A549 (cell line): ENCODE results near the gene ZNF865. TPM values are rescaled to one million over a fixed set of nuclear protein-coding genes. Genes with fewer than 3 reads are reported as not detected.

Source experiments
- ATAC-seq, 2 experiments: fragments of 200-7000 bp in 1 of 2; fragments of >200 bp in 1 of 2; cut with Nextera tagmentation in 1 of 2; cut with Tn5 transposase in 1 of 2; 3 replicates each; pipeline versions ENCODE4 v1.8.0 to v1.9.1; 2018 to 2020; ENCODE audit warnings: mild to moderate bottlenecking in 1 of 2, moderate library complexity in 1 of 2
- CTCF ChIA-PET: fragments of 300-600 bp; sonication (Branson Sonifier 250); formaldehyde crosslinking; extraction: SDS; loops from one replicate; lab custom pipeline; 2021; ENCODE audit warnings: antibody characterized with exemption, inconsistent platforms; lab: Yijun Ruan, JAX
- POLR2A ChIA-PET: fragments of 350-600 bp; formaldehyde crosslinking; extraction: SDS; loops from one replicate; lab custom pipeline; 2021; ENCODE audit warnings: antibody characterized with exemption, inconsistent platforms; lab: Yijun Ruan, JAX
- DNase-seq, 2 experiments: peaks; one replicate each; pipeline versions ENCODE4 v3.0.0 to v3.0.0-alpha.2; 2011 to 2016; ENCODE audit warnings: low read depth in 1 of 2, low spot score in 1 of 2
- FAIRE-seq: peaks from 2 replicates; lab custom pipeline; 2011; peaks lifted over from hg19 to GRCh38; lab: Jason Lieb, UNC
- H3K27ac ChIP-seq, 2 experiments: fragments of >200 bp; sonication (Bioruptor Twin); formaldehyde crosslinking; 3 replicates each; pipeline ENCODE4 v1.5.1; 2016 to 2017
- H3K4me1 ChIP-seq: fragments of >200 bp; sonication (Bioruptor Twin); formaldehyde crosslinking; 3 replicates; pipeline ENCODE4 v1.6.1; 2016
- H3K4me2 ChIP-seq: fragments of >200 bp; sonication (Bioruptor Twin); formaldehyde crosslinking; 3 replicates; pipeline ENCODE4 v1.6.1; 2016
- H3K4me3 ChIP-seq: fragments of >200 bp; sonication (Bioruptor Twin); formaldehyde crosslinking; 3 replicates; pipeline ENCODE4 v1.5.1; 2016
- H3K9me3 ChIP-seq: fragments of >200 bp; sonication (Bioruptor Twin); formaldehyde crosslinking; 3 replicates; pipeline ENCODE4 v1.6.1; 2016
- ATOH8 ChIP-seq: fragments of 250-450 bp; sonication (Bioruptor Pico); IDR thresholded peaks from 2 replicates; pipeline ENCODE4 v1.5.0; 2020; ENCODE audit warnings: low read depth, mild to moderate bottlenecking, moderate library complexity
- BCL3 ChIP-seq: fragments of >200 bp; sonication (Bioruptor Twin); formaldehyde crosslinking; IDR thresholded peaks from 3 replicates; pipeline ENCODE4 v1.6.1; 2016
- CTCF ChIP-seq: fragments of >200 bp; sonication (Bioruptor Twin); formaldehyde crosslinking; IDR thresholded peaks from 3 replicates; pipeline ENCODE4 v1.5.1; 2016
- EHMT2 ChIP-seq: fragments of 200-600 bp; sonication (generic); IDR thresholded peaks from 2 replicates; pipeline ENCODE4 v1.6.1; 2016; ENCODE audit warnings: antibody characterized with exemption, low read depth, mild to moderate bottlenecking, moderate library complexity
- FOSL2 ChIP-seq, 2 experiments: fragments of 450-650 bp in 1 of 2; fragments of >200 bp in 1 of 2; sonication (Bioruptor Twin) in 1 of 2; formaldehyde crosslinking; IDR thresholded peaks; 2 replicates each; pipeline versions ENCODE4 v1.5.0 to v1.6.1; 2016 to 2020; ENCODE audit warnings: mild to moderate bottlenecking in 1 of 2, moderate library complexity in 1 of 2
- GATA3 ChIP-seq: IDR thresholded peaks from 2 replicates; pipeline ENCODE4 v1.6.1; 2012; ENCODE audit warnings: borderline replicate concordance
- HDAC2 ChIP-seq: fragments of 200-600 bp; sonication (generic); IDR thresholded peaks from 2 replicates; pipeline ENCODE4 v1.6.1; 2016
- HOXA7 ChIP-seq: fragments of 250-450 bp; sonication (Bioruptor Pico); IDR thresholded peaks from 2 replicates; pipeline ENCODE4 v1.5.0; 2020; ENCODE audit warnings: mild to moderate bottlenecking, moderate library complexity
- HOXB5 ChIP-seq: fragments of 250-450 bp; sonication (Bioruptor Pico); IDR thresholded peaks from 2 replicates; pipeline ENCODE4 v1.5.0; 2020; ENCODE audit warnings: mild to moderate bottlenecking, moderate library complexity
- JUNB ChIP-seq: fragments of >200 bp; sonication (Bioruptor Twin); formaldehyde crosslinking; IDR thresholded peaks from 2 replicates; pipeline ENCODE4 v1.6.1; 2016
- KDM1A ChIP-seq: fragments of 200-600 bp; sonication (generic); IDR thresholded peaks from 2 replicates; pipeline ENCODE4 v1.6.1; 2016; ENCODE audit warnings: low read depth, mild to moderate bottlenecking
- NPAS2 ChIP-seq: fragments of 250-450 bp; sonication (Bioruptor Pico); IDR thresholded peaks from 2 replicates; pipeline ENCODE4 v1.8.0; 2022; ENCODE audit warnings: mild to moderate bottlenecking, moderate library complexity, borderline replicate concordance
- PBX3 ChIP-seq: IDR thresholded peaks from 2 replicates; pipeline ENCODE4 v1.6.1; 2012
- PHF8 ChIP-seq: fragments of 200-600 bp; sonication (generic); IDR thresholded peaks from 2 replicates; pipeline ENCODE4 v1.6.1; 2016; ENCODE audit warnings: low read depth, mild to moderate bottlenecking, antibody characterized with exemption, moderate library complexity, borderline replicate concordance
- POLR2A ChIP-seq: IDR thresholded peaks from 2 replicates; pipeline ENCODE4 v1.6.1; 2012; ENCODE audit warnings: mild to moderate bottlenecking, low read length
- POLR2AphosphoS2 ChIP-seq: conservative IDR thresholded peaks from 2 replicates; pipeline ENCODE4 v1.6.1; 2012; ENCODE audit warnings: low read length, improper control_type of control experiment, inconsistent platforms
- RAD21 ChIP-seq, 2 experiments: fragments of >200 bp in 1 of 2; sonication (Bioruptor Twin) in 1 of 2; formaldehyde crosslinking in 1 of 2; IDR thresholded peaks in 1 of 2; conservative IDR thresholded peaks in 1 of 2; 2 replicates in 1 of 2; 3 replicates in 1 of 2; pipeline ENCODE4 v1.6.1; 2012 to 2018; ENCODE audit warnings: inconsistent platforms in 1 of 2
- RFX5 ChIP-seq: fragments of 450-650 bp; IDR thresholded peaks from 2 replicates; pipeline ENCODE4 v1.7.1; 2014; ENCODE audit warnings: antibody characterized with exemption, mild to moderate bottlenecking, moderate library complexity
- SREBF2 ChIP-seq: fragments of 450-650 bp; IDR thresholded peaks from 2 replicates; pipeline ENCODE4 v1.6.1; 2014; ENCODE audit warnings: mild to moderate bottlenecking, moderate library complexity
- TFCP2L1 ChIP-seq: fragments of 250-450 bp; sonication (Bioruptor Pico); IDR thresholded peaks from 2 replicates; pipeline ENCODE4 v1.5.0; 2021; ENCODE audit warnings: mild to moderate bottlenecking
- ZFP36 ChIP-seq: fragments of 450-650 bp; IDR thresholded peaks from 2 replicates; pipeline ENCODE4 v1.6.1; 2014; ENCODE audit warnings: borderline replicate concordance; ENCODE audit not compliant: partially characterized antibody
- ZSCAN20 ChIP-seq: fragments of 250-450 bp; sonication (Bioruptor Pico); IDR thresholded peaks from 2 replicates; pipeline ENCODE4 v1.8.0; 2022; ENCODE audit warnings: mild to moderate bottlenecking, moderate library complexity
- WGBS: methylation state at CpG from one replicate; pipeline ENCODE4 v1.1.6; 2017; ENCODE audit errors: missing lambda C conversion rate; 5-methylcytosine and 5-hydroxymethylcytosine counted together
- polyA plus RNA-seq, 4 experiments: library from polyadenylated mRNA; depleted of rRNA in 3 of 4; stranded (reverse); fragments of >200 nt; fragmentation: RNase III in 1 of 4; extraction: RNeasy Plus Mini Kit Qiagen cat#74134 plus additional on column Dnase treatment in 1 of 4; gene quantifications; 2 replicates in 3 of 4; 3 replicates in 1 of 4; pipeline ENCODE4 v1.2.3, GENCODE V29; 2011 to 2017

Gene ZNF865
- polyA plus RNA-seq, 2 of the 4 experiments (the other 2 are of a cell fraction): 2.1 to 7.9 TPM

GRCh38 chr19:55658846-55659459 lies 53.5 kb downstream of the ZNF865 start:
- no peak for DNase-seq
- H3K9me3 ChIP-seq: no peaks in the 10 kb centered on the region
- TF ChIP-seq KDM1A (no peak), PBX3 (no peak), CTCF (no peak), POLR2AphosphoS2 (no peak), SREBF2 (no peak), RAD21 (conservative IDR thresholded peaks at IDR 0.05 in 1 of 2, IDR thresholded peaks at IDR 0.05 in 1 of 2) (no peak), TFCP2L1 (no peak), EHMT2 (no peak), PHF8 (no peak), POLR2A (no peak), RFX5 (no peak), BCL3 (no peak), JUNB (no peak), ZSCAN20 (no peak), GATA3 (no peak), HDAC2 (no peak), FOSL2 (IDR thresholded peaks at IDR 0.05) (no peak), FOSL2 (CRISPR knock-in tag; IDR thresholded peaks at IDR 0.05) (no peak), NPAS2 (CRISPR knock-in tag) (no peak), HOXA7 (no peak), ATOH8 (CRISPR knock-in tag) (no peak)
- TF ChIP-seq, all 56 proteins: peak for 0
- no peak overlapping the region for H3K27ac ChIP-seq
- H3K4me2 ChIP-seq: peak overlapping the region; percentile 91
- WGBS: 92% methylated on average over 37 of the region's 37 CpGs
- peaks cover 40% of the 10 kb centered on the region for H3K4me1 ChIP-seq
- ChIA-PET CTCF (interaction anchor here (0.7 to 2.4 kb wide), 4 partner anchors 13 to 987 kb away, joined by 3 to 21 read pairs (median 6); no protein-coding TSS in a partner anchor), POLR2A (no interaction called here)
- FAIRE-seq: no peak
- no peak overlapping the region for H3K4me3 ChIP-seq
- ATAC-seq: no peak

GRCh38 chr19:55659822-55660221 lies 54.4 kb downstream of the ZNF865 start:
- Histone ChIP-seq H3K27ac (0 out of 6 replicates have a peak overlapping the region, but pooled peaks of 1 of the 2 experiments have one; percentile 6), H3K4me1 (peaks cover 40% of the 10 kb centered on the region), H3K4me3 (no peak overlapping the region), H3K9me3 (no peaks in the 10 kb centered on the region), H3K4me2 (no peak overlapping the region)
- ATAC-seq (no peak), FAIRE-seq (no peak), DNase-seq (no peak)
- CTCF ChIA-PET: interaction anchor here (1.6 to 2.4 kb wide), 2 partner anchors 12 to 28 kb away, joined by 8 to 21 read pairs; no protein-coding TSS in a partner anchor
- no peak for TF ChIP-seq ZFP36
- no peak for TF ChIP-seq HOXB5
- POLR2A ChIA-PET: no interaction called here
- 90% methylated on average over 9 of the region's 9 CpGs for WGBS
